GM23338 (cell line): ENCODE results near the gene NT5C2. TPM values are rescaled to one million over a fixed set of nuclear protein-coding genes. Genes with fewer than 3 reads are reported as not detected.
A peak's percentile ranks its signal among the peaks of the same experiment; 100 is the strongest.

Experiments used
- ATAC-seq: fragments of 200-7000 bp; cut with Tn5 transposase; 3 replicates; pipeline ENCODE4 v1.9.1; 2020
- DNase-seq: peaks from one replicate; pipeline ENCODE4 v3.0.0-alpha.2; 2015; ENCODE audit warnings: low spot score
- H2AFZ ChIP-seq: fragments of 200-600 bp; sonication (generic); 2 replicates; pipeline ENCODE4 v1.8.0; 2016; ENCODE audit warnings: antibody characterized with exemption, mild to moderate bottlenecking, moderate library complexity
- H3F3A ChIP-seq: fragments of 200-600 bp; sonication (generic); replicated peaks from 2 replicates; pipeline ENCODE4 v1.8.0; 2017; ENCODE audit warnings: antibody characterized with exemption, mixed run types, low read depth
- H3K27ac ChIP-seq: fragments of 200-600 bp; sonication (generic); 2 replicates; pipeline ENCODE4 v1.6.1; 2016; ENCODE audit warnings: low read depth
- H3K27me3 ChIP-seq: fragments of 200-600 bp; sonication (generic); 2 replicates; pipeline ENCODE4 v1.8.0; 2016; ENCODE audit warnings: mild to moderate bottlenecking, mixed run types, moderate library complexity; ENCODE audit not compliant: insufficient read depth
- H3K36me3 ChIP-seq: fragments of 200-600 bp; sonication (generic); 2 replicates; pipeline ENCODE4 v1.8.0; 2016; ENCODE audit warnings: mild to moderate bottlenecking; ENCODE audit not compliant: insufficient read depth
- H3K4me1 ChIP-seq: fragments of 200-600 bp; sonication (generic); 2 replicates; pipeline ENCODE4 v1.8.0; 2016; ENCODE audit warnings: mild to moderate bottlenecking, moderate library complexity; ENCODE audit not compliant: insufficient read depth
- H3K4me2 ChIP-seq: fragments of 200-600 bp; sonication (generic); 2 replicates; pipeline ENCODE4 v1.7.1; 2017; ENCODE audit warnings: mixed run types
- H3K4me3 ChIP-seq: fragments of 200-600 bp; sonication (generic); 2 replicates; pipeline ENCODE4 v1.6.1; 2016; ENCODE audit warnings: mixed run types
- H3K79me2 ChIP-seq: fragments of 200-600 bp; sonication (generic); replicated peaks from 2 replicates; pipeline ENCODE4 v1.8.0; 2017; ENCODE audit warnings: mild to moderate bottlenecking; ENCODE audit not compliant: insufficient read depth
- H3K9me2 ChIP-seq: fragments of 200-600 bp; sonication (generic); 2 replicates; pipeline ENCODE4 v1.8.0; 2017; ENCODE audit not compliant: insufficient read depth
- H4K20me1 ChIP-seq: fragments of 200-600 bp; sonication (generic); replicated peaks from 2 replicates; pipeline ENCODE4 v1.8.0; 2017; ENCODE audit warnings: mild to moderate bottlenecking; ENCODE audit not compliant: insufficient read depth
- H3K27ac Mint-ChIP-seq: 2 replicates; pipeline ENCODE4 v1.8.0; 2020; ENCODE audit warnings: inconsistent platforms, mild to moderate bottlenecking, moderate library complexity, mixed read lengths
- H3K27me3 Mint-ChIP-seq: 3 replicates; pipeline ENCODE4 v1.8.0; 2022; ENCODE audit warnings: low read depth, mild to moderate bottlenecking, moderate library complexity, mixed read lengths, inconsistent platforms; ENCODE audit not compliant: insufficient read depth, poor library complexity
- H3K36me3 Mint-ChIP-seq: 3 replicates; pipeline ENCODE4 v1.8.0; 2021; ENCODE audit warnings: low read depth, mild to moderate bottlenecking, inconsistent platforms, moderate library complexity, mixed read lengths
- H3K4me1 Mint-ChIP-seq: 3 replicates; pipeline ENCODE4 v1.8.0; 2020; ENCODE audit warnings: mild to moderate bottlenecking, inconsistent platforms, mixed read lengths
- H3K4me3 Mint-ChIP-seq: 3 replicates; pipeline ENCODE4 v1.8.0; 2021; ENCODE audit warnings: moderate library complexity, mild to moderate bottlenecking, inconsistent platforms, mixed read lengths
- H3K9me3 Mint-ChIP-seq: 3 replicates; pipeline ENCODE4 v1.8.0; 2020; ENCODE audit warnings: moderate library complexity, mild to moderate bottlenecking, inconsistent platforms, mixed read lengths
- CTCF ChIP-seq, 2 experiments: fragments of 200-600 bp in 1 of 2; sonication (generic) in 1 of 2; conservative IDR thresholded peaks; 2 replicates each; pipeline versions ENCODE4 v1.5.1 to v1.6.1; 2016 to 2017; ENCODE audit warnings: antibody characterized with exemption in 2 of 2, low read depth in 2 of 2, mild to moderate bottlenecking in 2 of 2, moderate library complexity in 1 of 2
- EZH2 ChIP-seq: fragments of 200-600 bp; sonication (generic); IDR thresholded peaks from one replicate; pipeline ENCODE4 v1.8.0; 2017; ENCODE audit warnings: antibody characterized with exemption, mild to moderate bottlenecking, low read depth; ENCODE audit not compliant: unreplicated experiment
- NANOG ChIP-seq: IDR thresholded peaks from 2 replicates; pipeline ENCODE4 v1.6.1; 2016; ENCODE audit warnings: antibody characterized with exemption, borderline replicate concordance
- POLR2AphosphoS5 ChIP-seq: IDR thresholded peaks from 2 replicates; pipeline ENCODE4 v1.6.1; 2016; ENCODE audit warnings: antibody characterized with exemption, low read depth
- REST ChIP-seq: IDR thresholded peaks from one replicate; pipeline ENCODE4 v1.6.1; 2018; ENCODE audit warnings: antibody characterized with exemption; ENCODE audit not compliant: unreplicated experiment
- ZNF331 ChIP-seq: fragments of 250-450 bp; sonication (Bioruptor Pico); IDR thresholded peaks from 2 replicates; pipeline ENCODE4 v1.5.0; 2020; ENCODE audit warnings: low read depth, mild to moderate bottlenecking, moderate library complexity
- polyA plus RNA-seq: library from polyadenylated mRNA; unstranded; fragments of >200 nt; fragmentation: Nextera tagmentation; extraction: Ambion mirVana; gene quantifications from 2 replicates; pipeline ENCODE4 v1.2.1, GENCODE V29; 2016
- total RNA-seq: library from RNA; depleted of rRNA; stranded (reverse); fragments of >200 nt; shearing (Covaris generic); gene quantifications from 2 replicates; pipeline ENCODE4 v1.2.3, GENCODE V29; 2014
- TF ChIP-seq, protein P1 (sequence below): IDR thresholded peaks from 2 replicates; pipeline ENCODE4 v1.6.1; 2016; ENCODE audit warnings: antibody characterized with exemption
- TF ChIP-seq, protein P2 (sequence below): fragments of 250-450 bp; sonication (Bioruptor Pico); IDR thresholded peaks from 2 replicates; pipeline ENCODE4 v1.5.0; 2020; ENCODE audit warnings: mild to moderate bottlenecking, moderate library complexity

The NT5C2 gene
- total and polyA plus RNA-seq, 2 experiments from 2014 or later, result 33.9 to 85.4 TPM

GRCh38 chr10:103077491-103078308 lies 115.4 kb downstream of the NT5C2 start:
- Mint-ChIP-seq H3K36me3 (peaks cover 13% of the 10 kb centered on the region), H3K9me3 (no peaks in the 10 kb centered on the region), H3K27me3 (peaks cover 2% of the 10 kb centered on the region), H3K27ac (peak overlapping the region; percentile 57), H3K4me3 (no peak overlapping the region; the same call in 2 of the 3 replicates), H3K4me1 (peaks cover 7% of the 10 kb centered on the region; the same call in 2 of the 3 replicates)
- Histone ChIP-seq H3K27me3 (no peaks in the 10 kb centered on the region), H3K9me2 (no peaks in the 10 kb centered on the region), H4K20me1 (no peaks in the 10 kb centered on the region), H3K4me1 (no peaks in the 10 kb centered on the region), H2AFZ (no peak overlapping the region), H3K36me3 (no peaks in the 10 kb centered on the region), H3K79me2 (no peaks in the 10 kb centered on the region), H3F3A (no peaks in the 10 kb centered on the region), H3K4me2 (no peak overlapping the region), H3K4me3 (no peak overlapping the region), H3K27ac (peak overlapping the region; percentile 72)
- ATAC-seq (no peak), DNase-seq (peak; percentile 30)
- TF ChIP-seq, protein P1, sequence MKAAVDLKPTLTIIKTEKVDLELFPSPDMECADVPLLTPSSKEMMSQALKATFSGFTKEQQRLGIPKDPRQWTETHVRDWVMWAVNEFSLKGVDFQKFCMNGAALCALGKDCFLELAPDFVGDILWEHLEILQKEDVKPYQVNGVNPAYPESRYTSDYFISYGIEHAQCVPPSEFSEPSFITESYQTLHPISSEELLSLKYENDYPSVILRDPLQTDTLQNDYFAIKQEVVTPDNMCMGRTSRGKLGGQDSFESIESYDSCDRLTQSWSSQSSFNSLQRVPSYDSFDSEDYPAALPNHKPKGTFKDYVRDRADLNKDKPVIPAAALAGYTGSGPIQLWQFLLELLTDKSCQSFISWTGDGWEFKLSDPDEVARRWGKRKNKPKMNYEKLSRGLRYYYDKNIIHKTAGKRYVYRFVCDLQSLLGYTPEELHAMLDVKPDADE, result no peak
- TF ChIP-seq CTCF (conservative IDR thresholded peaks at IDR 0.05; ENCODE audit: low read depth in 2 of 2) (no peak), ZNF331 (CRISPR knock-in tag) (no peak), POLR2AphosphoS5 (no peak), REST (no peak), EZH2 (no peak), NANOG (no peak)
- TF ChIP-seq, protein P2, sequence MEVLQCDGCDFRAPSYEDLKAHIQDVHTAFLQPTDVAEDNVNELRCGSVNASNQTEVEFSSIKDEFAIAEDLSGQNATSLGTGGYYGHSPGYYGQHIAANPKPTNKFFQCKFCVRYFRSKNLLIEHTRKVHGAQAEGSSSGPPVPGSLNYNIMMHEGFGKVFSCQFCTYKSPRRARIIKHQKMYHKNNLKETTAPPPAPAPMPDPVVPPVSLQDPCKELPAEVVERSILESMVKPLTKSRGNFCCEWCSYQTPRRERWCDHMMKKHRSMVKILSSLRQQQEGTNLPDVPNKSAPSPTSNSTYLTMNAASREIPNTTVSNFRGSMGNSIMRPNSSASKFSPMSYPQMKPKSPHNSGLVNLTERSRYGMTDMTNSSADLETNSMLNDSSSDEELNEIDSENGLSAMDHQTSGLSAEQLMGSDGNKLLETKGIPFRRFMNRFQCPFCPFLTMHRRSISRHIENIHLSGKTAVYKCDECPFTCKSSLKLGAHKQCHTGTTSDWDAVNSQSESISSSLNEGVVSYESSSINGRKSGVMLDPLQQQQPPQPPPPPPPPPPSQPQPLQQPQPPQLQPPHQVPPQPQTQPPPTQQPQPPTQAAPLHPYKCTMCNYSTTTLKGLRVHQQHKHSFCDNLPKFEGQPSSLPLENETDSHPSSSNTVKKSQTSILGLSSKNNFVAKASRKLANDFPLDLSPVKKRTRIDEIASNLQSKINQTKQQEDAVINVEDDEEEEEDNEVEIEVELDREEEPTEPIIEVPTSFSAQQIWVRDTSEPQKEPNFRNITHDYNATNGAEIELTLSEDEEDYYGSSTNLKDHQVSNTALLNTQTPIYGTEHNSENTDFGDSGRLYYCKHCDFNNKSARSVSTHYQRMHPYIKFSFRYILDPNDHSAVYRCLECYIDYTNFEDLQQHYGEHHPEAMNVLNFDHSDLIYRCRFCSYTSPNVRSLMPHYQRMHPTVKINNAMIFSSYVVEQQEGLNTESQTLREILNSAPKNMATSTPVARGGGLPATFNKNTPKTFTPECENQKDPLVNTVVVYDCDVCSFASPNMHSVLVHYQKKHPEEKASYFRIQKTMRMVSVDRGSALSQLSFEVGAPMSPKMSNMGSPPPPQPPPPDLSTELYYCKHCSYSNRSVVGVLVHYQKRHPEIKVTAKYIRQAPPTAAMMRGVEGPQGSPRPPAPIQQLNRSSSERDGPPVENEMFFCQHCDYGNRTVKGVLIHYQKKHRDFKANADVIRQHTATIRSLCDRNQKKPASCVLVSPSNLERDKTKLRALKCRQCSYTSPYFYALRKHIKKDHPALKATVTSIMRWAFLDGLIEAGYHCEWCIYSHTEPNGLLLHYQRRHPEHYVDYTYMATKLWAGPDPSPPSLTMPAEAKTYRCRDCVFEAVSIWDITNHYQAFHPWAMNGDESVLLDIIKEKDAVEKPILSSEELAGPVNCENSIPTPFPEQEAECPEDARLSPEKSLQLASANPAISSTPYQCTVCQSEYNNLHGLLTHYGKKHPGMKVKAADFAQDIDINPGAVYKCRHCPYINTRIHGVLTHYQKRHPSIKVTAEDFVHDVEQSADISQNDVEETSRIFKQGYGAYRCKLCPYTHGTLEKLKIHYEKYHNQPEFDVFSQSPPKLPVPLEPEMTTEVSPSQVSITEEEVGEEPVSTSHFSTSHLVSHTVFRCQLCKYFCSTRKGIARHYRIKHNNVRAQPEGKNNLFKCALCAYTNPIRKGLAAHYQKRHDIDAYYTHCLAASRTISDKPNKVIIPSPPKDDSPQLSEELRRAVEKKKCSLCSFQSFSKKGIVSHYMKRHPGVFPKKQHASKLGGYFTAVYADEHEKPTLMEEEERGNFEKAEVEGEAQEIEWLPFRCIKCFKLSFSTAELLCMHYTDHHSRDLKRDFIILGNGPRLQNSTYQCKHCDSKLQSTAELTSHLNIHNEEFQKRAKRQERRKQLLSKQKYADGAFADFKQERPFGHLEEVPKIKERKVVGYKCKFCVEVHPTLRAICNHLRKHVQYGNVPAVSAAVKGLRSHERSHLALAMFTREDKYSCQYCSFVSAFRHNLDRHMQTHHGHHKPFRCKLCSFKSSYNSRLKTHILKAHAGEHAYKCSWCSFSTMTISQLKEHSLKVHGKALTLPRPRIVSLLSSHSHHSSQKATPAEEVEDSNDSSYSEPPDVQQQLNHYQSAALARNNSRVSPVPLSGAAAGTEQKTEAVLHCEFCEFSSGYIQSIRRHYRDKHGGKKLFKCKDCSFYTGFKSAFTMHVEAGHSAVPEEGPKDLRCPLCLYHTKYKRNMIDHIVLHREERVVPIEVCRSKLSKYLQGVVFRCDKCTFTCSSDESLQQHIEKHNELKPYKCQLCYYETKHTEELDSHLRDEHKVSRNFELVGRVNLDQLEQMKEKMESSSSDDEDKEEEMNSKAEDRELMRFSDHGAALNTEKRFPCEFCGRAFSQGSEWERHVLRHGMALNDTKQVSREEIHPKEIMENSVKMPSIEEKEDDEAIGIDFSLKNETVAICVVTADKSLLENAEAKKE (CRISPR knock-in tag), result no peak
